ENCODE results near the gene ACP3.
"Not testable (repeated sequence)": the region's sequence is repeated elsewhere in the genome, so short reads cannot be mapped to it uniquely, and the experiment has no call there.

ACP3 gene

DNA sequence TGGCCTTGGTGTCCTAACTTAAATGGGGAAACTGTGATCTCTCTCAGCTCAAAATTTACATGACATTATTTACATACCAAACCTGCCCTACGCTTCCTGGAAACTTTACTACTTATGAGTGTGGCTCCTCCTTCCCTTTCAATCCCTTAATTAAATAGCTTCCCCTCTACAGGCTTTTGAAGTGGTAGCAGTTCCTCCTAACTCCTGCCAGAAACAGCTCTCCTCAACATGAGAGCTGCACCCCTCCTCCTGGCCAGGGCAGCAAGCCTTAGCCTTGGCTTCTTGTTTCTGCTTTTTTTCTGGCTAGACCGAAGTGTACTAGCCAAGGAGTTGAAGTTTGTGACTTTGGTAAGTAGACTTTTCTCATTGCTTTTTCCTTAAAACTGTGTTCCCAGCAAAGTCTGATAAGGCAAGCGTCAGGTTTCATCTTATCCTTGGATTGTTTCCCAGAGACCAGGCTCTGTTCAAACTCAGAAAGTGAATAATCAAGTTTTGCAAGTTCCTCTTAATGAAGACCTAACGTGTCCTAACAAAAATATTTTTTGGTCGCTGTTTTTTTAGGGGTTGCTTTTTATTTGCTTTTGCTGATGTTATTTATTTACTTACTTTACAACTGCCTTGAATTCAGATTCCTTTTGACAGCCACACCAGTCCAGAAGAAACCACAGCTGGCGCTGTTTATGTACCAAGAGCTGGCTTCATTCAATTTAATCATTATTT lies at the start of gene ACP3:
Gene ACP3 (plus strand): TSS at position 179 of the 720 bp plus-strand sequence. CDS start 50 bp downstream, at position 229.
- peak; percentile 11 for DNase-seq

DNA sequence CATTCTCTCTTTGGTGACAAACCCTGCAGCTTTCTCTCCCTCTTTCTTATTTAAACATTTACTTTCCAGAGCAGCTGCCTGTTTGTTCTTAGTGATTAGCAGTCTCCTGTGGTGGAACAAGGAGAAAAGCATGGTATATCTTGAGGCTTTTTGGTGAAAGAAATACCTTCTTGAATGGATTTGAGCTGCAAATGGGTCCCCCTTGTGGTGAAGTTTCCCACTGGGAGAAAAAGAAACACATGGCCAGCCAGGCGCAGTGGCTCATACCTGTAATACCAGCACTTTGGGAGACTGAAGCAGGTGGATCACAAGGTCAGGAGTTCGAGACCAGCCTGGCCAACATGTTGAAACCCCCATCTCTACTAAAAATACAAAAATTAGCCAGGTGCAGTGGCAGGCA lies 48.3 kb upstream of the ACP3 start:
- no peak for DNase-seq

DNA sequence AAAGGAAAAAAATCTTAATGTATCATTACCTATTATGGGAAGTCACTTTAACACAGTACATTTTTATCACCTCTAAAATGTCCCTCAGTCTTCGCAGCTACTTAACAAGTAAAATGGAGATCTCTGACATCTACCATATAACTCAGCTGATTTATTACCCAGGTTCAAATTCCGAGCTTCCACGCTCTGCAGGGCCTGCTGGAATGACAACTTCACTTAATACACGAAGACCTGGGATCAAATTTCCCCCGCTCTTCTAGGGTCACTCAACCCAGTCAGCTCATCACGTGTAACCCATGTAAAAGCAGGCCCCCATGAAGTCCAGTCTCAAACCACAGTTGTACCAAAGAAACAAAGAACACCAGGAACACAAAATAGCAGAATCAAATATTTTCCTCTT lies 44.2 kb upstream of the ACP3 start:
- DNase-seq = no peak

GRCh38 chr3:132276228-132276906 lies 40.8 kb upstream of the ACP3 start:
- no peak for DNase-seq

- no peak for DNase-seq
Observed at GRCh38 chr3:132279030-132279429, 38.2 kb upstream of the ACP3 start.

GRCh38 chr3:132283440-132283839 lies 33.8 kb upstream of the ACP3 start:
- peak; percentile 3 for DNase-seq

GRCh38 chr3:132283916-132284405 lies 33.2 kb upstream of the ACP3 start:
- no peak for DNase-seq

DNA sequence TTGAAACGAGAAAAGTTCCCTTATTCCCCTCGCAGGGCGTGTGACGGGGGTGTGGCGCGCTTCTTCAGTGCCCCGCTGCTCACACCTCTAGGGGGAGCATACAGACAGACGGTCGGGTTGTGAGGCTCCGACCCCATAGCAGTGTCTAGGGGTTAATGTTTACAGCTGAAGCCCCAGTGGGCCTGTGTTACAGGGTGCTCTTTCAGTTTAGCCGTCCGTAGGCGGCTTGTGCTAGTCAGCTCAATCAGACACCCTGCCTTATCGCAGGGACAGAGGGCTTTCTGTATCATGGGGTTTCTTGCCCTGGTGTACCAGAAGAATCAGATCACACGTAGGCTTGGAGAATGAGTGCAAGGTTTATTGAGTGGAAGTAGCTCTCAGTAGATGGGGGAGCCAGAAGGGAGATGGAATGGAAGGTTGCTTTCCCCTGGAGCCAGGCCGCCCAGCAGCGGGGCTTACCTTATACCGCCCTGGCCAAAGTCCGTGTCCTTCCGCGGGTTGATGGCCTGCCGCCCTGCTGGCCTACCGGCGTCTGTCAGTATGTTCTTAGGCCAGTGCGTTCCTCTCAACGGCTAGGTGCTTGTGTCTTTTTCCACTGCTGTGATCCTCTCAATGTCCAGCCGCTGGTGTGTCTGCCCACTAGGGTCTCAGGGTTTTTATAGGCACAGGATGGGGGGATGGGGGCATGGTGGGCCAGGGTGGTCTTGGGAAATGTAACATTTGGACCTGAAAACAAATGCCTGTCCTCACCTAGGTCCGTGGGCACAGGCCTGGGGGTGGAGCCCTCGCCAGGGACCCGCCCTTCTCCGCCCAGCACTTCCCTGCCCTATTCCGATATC lies 32.2 kb upstream of the ACP3 start:
- no peak for DNase-seq

- no peak for DNase-seq
Observed at GRCh38 chr3:132285620-132285945, 31.6 kb upstream of the ACP3 start.

- DNase-seq = no peak
Observed at GRCh38 chr3:132286035-132286434, 31.2 kb upstream of the ACP3 start.

DNA sequence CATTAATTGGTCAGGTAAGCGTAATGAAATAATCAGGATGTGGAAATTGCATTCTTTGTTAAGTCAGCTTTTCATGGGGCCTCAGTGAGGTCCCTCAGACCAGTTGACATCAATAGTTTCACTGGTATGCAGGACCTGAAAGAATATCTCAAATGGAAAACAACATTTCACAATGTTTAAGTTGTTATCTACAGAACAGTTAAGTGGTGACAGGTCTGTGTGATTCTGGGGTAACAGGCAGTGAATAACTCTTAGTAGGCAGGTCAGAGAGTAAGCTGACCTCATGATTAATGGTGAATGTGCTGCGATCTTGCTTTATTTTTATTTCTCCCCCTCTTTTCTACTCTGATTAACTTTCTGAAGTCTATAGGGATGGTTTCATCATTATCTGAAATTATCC lies 28.9 kb upstream of the ACP3 start:
- DNase-seq = no peak

DNA sequence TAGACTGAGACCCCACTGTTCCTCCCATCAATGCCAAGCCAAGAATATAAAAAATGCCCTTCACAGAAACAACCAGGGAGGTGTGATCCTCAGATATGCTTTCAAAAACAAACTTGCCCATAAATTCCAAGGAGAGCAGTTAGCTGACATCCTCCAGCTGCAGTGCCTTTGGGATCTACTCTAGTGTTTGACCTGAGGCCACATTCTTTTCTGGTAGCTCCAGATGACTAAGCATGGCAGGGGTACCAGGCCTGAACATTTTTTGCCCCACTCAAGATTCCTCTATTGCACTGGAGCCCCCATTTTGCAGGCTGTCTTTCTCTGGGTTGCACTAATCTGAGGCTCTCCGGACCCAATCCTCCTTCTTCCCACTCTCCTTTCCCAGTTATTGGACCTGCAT lies 27.9 kb upstream of the ACP3 start:
- DNase-seq = no peak

GRCh38 chr3:132290833-132291232 lies 26.4 kb upstream of the ACP3 start:
- DNase-seq = no peak

DNA sequence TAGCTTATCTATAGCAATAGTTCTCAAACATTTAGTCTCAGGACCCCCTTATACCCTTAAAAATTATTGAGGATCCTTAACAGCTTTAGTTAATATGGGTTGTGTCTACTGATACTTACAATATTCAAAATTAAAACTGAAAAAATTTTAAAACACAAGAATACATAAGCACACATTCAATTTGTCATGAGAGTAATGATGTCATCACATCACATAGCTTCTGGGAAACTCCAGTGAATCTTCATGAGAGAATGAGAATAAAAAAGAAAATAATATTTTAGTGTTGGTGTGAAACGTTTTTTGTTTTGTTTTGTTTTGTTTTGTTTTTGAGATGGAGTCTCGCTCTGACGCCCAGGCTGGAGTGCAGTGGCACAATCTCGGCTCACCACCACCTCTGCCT lies 25.2 kb upstream of the ACP3 start:
- no peak for DNase-seq

DNA sequence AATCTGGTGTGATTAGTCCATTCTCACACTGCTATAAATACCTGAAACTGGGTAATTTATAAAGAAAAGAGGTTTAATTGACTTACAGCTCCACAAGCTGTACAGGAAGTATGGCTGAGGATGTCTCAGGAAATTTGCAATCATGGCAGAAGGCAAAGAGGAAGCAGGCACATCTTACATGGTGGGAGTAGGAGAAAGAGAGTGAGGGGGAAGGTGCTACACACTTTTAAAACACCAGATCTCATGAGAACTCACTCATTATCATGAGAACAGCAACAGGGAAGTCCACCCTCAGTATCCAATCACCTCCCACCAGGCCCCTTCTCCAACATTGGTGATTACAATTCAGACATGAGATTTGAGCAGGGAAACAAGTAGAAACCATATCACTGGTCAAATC lies 24.0 kb upstream of the ACP3 start:
- DNase-seq = no peak

- DNase-seq = no peak
Observed at GRCh38 chr3:132294906-132295305, 22.3 kb upstream of the ACP3 start.

DNA sequence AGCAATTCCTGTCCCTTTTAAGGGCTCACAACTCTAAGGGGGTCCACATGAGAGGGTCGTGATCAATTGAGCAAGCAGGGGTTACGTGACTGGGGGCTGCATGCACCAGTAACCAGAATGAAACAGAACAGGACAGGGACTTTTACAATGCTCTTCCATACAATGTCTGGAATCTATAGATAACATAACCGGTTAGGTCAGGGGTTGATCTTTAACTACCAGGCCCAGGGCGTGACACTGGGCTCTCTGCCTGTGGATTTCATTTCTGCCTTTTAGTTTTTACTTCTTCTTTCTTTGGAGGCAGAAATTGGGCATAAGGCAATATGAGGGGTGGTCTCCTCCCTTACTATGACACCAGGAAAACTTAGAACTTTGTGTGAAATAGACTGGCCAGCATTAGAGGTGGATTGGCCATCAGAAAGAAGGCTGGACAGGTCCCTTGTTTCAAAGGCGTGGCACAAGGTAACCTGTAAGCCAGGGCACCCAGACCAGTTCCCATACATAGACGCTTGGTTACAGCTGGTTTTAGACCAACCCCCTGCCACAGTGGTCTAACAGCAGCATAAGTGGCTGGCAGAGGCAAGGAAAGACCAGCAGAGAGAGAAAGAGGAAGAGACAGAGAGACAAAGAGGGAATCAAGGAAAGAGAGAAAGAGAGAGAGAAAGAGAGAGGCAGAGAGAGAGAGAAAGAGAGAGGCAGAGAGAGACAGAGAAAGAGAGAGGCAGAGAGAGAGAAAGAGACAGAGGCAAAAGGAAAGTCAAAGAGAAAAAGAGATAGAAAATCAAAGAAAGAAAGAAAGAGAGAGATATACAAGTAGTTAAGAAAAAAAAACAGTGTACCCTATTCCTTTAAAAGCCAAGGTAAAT lies 13.6 kb upstream of the ACP3 start:
- DNase-seq = not testable (repeated sequence)

- DNase-seq = not testable (repeated sequence)
Observed at GRCh38 chr3:132304351-132304750, 12.9 kb upstream of the ACP3 start.

- not testable (repeated sequence) for DNase-seq
Observed at GRCh38 chr3:132310057-132310456, 7.2 kb upstream of the ACP3 start.

DNA sequence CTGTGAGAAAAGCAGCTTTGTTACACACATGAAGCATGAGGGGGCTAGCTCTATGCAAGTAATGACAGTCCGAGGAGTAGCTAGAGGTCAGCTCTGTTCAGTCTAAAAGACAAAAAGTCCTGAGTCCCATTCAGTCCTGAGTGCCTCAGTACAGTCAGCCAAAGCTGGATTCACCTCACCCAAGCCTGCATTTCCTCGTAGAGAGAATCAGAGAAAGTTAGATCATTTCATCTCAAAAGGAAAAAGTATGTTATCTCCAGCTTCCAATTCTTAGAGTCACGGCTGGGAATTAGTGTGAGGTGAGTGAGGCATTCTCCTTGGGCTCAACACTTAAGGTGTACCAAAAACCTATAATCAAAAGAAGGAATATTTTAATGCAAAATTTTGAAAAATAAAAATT lies 5.9 kb upstream of the ACP3 start:
- no peak for DNase-seq

DNA sequence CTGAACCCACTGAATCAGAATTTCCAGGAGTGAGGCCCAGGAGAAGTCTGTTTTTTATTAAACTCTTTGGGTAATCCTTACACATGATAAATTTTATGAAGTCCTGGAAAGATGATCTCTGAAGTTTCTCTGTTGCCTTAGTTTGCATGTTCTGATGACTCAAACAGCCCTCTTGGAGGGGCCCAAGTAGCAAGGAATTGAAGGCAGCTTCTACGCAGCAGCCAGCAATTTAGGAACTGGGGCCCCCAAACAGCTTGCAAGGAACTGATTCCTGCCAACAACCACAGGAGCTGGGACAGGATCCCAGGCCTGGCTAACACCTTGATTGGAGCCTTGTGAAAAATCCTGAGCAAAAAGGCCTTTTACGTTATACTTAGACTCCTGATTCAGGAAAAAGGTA lies 5.4 kb upstream of the ACP3 start:
- DNase-seq = no peak

DNA sequence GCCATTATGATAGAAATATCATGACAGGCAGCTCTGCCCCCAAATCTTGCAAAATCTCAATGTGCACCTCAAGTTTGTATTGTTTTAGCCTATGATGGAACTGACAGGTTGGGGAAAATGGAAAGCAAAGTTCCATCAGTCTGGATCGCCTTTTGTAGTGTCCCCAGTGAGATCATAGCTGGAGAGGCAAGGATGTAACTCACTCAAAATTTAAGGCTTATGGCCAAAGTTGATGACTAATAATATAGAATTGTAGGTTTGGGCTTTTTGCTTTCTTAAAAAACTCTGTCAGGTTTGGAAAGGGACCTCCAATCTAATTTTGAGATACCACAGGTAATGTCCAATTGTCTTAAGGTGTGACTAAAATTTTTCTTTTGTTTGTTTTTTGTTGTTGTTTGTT lies 1.4 kb upstream of the ACP3 start:
- no peak for DNase-seq

DNA sequence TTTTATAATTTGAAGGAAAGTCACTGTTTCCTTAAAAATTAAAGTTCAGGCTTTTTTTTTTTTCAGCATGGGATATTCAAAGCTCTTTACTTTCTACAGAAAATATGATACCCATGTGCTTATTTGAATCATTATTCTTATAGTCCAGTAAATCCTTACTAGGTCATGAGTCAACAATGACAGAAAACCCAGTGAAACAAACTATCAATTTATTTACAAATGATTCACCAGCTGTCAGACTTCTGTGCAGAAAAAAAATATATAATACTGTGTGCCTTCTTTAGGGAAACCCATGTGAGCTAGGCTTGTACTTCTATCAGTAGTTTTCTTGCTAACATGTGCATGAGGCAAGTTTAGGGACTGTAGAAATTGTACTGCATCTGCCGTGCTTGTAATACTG lies 1.2 kb downstream of the ACP3 start:
- no peak for DNase-seq
